GM04503 (cell line): ENCODE measurements around the gene FAXDC2.
"Not testable (repeated sequence)": the region's sequence is repeated elsewhere in the genome, so short reads cannot be mapped to it uniquely, and the experiment has no call there.

ENCODE experiments used
- DNase-seq: peaks from one replicate; pipeline ENCODE4 v3.0.0-alpha.2; 2012; ENCODE audit warnings: low read depth

The FAXDC2 gene

DNA sequence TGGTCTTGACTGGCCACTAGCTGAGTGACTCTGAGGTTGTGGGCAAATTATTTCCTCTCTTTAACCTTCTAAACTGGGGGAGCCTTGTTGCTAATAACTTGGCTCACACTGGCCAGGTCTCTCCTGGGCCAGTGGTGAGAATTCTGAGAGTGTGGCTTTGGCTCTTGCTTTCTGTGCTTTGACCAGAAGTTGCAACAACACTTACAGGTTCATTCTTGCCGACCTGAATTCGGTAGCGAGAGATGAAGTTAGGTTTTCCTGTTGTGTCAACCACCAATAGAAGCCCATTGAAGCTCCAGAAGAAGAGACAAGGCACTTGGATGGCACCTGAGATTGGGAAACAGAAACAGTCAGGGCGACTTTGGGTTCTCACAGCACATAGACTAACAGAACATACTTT is 19.8 kb downstream of the FAXDC2 start:
- no peak for DNase-seq

DNA sequence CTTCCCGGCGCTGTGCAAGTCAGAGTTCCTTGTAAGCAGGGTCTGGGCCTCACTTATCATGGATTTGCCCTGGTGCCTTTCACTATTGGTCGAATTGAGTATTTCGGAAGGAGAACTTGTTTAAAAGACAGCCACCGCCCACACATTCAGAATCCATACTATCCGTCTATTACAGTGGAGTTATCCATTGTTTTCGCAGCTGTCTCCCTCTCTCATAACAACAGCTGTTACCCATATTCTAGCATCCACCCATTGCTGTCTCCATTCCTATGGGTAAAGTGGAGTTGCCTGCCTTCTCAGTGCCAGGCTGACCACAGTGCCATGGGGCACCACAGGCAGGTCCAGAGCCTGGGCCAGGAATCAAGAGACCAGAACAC is 20.2 kb downstream of the FAXDC2 start:
- no peak for DNase-seq

DNA sequence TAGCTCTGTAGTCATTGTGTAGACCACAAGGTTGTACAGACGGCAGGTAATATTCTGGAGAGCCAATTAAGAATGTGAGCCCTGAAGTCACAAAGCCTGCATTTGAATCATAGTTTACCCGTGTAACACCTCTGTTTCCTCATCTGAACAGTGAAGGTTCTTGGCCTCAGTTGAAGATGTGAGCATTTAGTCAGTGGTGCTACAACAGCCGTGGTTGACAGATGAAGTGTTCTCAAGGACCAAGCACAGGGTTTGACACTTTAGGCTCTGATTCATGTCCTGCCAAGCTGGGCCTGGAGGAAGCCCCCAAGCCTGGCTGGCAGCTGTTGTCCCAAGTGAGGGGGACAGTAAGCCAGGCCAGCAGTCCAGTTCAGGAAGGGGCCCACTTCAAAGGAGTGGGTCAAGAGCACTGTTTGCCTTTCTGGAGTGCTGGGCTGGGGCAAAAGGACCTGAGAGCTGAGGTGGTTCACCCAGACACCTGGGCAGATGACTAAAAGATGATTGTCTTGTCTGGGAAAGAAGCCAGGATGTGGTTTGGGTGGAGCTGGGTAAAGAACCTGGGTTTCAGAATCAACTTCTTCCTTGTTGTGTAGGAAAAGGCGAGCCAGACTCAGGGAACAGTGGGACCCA is 20.7 kb downstream of the FAXDC2 start:
- DNase-seq, result no peak

GRCh38 chr5:154829181-154829588 is 21.2 kb downstream of the FAXDC2 start:
- DNase-seq, result no peak

DNA sequence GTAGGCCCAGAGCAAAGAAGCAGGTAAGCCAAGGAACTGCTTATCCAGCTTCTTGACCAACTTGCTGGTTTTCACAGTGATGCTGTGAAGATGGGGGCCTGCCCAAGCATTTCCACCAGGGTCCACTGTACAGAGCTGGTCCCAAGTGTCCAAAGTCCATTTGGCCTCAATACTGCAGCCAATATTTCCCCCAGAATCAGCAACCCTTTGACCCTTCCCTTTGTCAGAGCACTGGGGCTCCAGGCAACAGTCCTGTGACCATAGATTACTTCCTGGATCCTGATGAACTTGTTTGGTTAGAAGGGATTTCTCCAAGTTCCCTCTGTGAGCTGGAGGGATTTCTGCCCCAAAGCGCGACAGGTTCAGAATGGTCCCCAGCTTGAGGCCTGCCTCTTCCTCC is 26.3 kb downstream of the FAXDC2 start:
- no peak for DNase-seq

DNA sequence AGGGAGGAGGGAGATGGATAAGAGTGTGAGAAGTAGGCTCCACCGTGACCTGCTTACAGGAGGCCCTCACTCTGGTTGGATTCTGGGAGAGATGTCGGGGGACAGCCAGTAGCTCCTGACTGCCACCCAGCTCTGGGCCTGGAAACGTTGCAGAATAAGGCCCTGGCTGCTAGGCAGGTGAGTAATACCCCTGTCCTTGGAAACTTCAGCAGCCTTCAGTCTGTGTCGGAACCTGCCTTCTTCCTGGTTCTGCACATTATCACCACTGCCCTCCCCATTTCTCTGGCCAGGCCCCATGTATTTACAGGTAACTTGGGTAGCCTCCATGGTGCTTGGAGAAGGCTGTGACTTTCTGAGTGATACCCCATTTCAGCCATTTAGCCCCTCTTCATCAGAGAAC is 26.8 kb downstream of the FAXDC2 start:
- DNase-seq, result no peak

- not testable (repeated sequence) for DNase-seq
Measured at GRCh38 chr5:154822896-154823295, 27.5 kb downstream of the FAXDC2 start.

DNA sequence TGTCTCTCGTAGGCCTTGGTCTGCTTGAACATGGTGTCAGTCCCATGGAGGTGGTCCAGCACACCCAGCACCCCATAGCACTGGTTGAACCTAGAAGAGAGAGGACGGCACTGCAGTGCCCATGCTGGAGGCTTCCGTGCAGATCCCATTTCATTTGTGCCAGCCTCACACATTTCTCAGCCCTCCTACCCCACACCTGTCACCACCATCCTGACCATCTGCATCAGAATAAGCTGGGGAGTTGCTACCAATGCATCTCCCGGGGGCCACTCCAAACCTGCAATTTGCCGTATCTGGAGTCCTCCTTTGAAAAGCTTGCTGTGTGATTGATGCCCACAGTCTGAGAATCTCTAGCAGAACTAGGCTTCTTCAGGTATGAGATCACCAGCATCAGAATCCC is 30.0 kb downstream of the FAXDC2 start:
- no peak for DNase-seq

DNA sequence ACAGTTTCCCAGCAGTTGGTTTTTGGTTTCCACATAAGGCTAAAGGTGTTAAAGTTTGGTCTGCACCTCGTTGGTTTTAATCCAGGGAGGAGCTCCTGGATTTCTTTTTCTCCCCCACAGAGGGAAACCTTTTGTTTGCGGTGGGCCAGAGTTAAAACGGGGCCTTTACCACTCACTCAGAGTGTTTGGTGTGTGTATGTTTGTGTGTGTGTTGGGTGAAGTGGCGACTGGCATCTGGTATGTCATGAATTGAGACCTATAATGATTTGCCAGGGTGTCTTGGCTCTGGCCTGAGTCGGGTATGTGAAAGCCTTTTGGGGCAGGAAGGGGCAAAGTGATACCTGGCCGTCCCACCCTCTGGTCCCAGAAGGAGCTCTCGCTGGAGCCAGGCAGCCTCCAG is 30.9 kb downstream of the FAXDC2 start:
- no peak for DNase-seq

DNA sequence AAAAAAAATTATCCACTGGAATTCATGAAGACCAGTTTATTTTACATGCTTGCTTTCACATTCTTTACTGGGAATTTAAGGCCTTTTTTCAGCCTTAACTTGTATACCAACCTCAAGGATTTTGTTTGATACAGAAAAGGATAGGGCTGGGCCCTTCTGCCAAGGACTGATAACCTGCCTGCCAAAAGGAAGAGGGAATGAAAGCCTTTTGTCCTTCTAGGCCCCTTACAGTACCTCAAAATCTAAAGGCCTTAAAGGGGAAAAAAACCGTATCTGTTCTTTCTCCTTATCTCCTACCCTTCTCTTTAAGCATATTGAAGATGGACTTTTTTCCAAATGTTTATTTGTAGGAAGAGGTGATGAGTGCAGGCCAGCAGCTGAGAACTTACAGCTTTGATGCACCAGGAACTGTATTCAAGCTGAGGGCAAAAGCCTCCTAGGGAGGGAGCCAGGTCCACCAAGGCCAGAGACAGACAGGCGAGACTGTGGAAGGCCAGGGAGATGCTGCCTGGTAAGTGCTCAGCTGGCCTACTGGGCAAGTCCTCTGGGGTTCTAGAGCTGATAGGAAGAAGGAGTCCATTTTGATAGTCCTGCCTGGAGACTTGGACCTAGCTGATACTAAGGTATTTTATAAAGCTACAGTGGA is 31.8 kb downstream of the FAXDC2 start:
- DNase-seq, result no peak

DNA sequence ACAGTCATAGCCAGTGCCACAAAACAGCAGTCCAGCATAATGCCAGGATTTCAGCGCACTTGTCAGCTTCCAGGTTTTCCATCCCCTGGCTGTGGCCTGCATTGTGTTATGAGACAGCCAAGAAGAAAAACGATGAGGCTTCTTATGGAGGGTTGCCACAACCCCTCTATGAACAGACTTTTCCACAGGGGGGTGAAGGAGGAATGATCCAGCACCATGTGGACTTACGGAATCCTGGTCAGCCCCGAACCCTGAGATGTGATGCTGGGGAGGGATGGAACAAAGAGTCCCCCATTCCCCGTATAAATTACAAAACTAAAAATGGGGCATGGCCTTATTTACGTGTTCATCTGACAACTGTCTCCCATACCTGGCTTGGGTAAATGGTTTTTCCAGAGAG is 32.6 kb downstream of the FAXDC2 start:
- DNase-seq, result no peak

DNA sequence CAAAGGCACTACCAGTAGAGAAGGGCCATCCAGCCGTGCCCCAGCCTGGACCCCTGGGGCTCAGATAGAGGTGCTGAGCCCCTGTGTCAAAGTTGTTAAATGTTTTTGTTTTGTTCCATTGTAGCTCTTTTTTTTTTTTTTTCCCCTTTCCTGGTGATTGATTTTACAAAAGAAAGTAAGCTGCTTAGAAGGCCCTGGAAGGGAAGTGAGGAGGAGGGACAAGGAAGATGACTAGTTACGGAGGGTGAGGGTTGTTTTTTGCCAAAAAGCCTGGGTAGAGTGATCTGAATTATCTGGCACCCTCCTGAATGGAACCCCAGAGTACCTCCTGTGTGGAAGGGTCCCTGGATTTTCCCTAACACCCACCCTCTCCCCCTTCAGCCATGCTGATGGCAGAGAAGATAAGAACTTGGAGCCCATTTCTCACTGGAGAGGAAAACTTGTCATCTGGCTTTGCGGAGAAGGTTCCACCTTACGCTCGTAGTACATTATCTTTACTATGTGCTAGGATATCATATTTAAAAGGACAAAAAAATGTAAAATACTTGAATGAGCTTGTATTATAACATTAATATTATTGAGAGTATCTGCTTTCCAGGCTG is 33.4 kb downstream of the FAXDC2 start:
- no peak for DNase-seq

GRCh38 chr5:154815684-154816247 is 34.6 kb downstream of the FAXDC2 start:
- DNase-seq, result no peak

- DNase-seq, result no peak
Measured at GRCh38 chr5:154815025-154815424, 35.4 kb downstream of the FAXDC2 start.

- no peak for DNase-seq
Measured at GRCh38 chr5:154813736-154814135, 36.7 kb downstream of the FAXDC2 start.

GRCh38 chr5:154813158-154813557 is 37.2 kb downstream of the FAXDC2 start:
- no peak for DNase-seq

DNA sequence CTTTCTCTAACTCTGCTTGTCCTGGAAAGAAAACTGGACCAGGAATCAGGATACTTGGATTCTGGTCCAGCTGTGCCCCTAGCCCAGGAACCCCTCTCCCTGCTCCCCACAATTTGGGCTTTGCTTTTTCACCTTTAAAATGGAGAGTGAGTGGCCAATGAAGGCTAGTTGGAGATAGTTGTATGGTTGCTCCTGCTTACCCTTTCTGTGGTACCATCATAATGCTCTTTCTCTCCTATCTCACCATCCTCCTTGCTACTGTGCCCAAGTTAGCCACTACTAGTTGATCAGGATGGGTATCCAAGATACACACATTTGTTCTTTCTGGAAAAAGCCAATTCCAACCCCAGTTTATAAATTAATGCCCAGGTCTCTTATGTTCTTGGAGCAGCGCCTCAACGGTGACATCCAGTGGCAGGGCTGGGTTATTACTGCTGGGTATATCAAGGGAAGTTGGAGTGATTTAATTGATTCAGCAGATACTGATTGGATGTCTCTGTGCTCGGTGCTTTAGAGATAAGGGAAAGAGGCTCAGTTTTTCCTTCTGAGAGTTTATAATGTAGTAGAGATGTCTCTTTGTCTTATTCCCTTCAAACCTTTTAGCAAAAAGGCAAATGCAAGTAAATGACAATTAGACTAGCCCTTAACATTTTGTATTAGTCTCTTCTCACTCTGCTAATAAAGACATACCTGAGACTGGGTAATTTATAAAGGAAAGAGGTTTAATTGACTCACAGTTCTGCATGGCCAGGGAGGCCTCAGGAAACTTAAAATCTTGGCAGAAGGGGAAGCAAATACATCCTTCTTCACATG is 38.5 kb downstream of the FAXDC2 start:
- peak; percentile 18 for DNase-seq

DNA sequence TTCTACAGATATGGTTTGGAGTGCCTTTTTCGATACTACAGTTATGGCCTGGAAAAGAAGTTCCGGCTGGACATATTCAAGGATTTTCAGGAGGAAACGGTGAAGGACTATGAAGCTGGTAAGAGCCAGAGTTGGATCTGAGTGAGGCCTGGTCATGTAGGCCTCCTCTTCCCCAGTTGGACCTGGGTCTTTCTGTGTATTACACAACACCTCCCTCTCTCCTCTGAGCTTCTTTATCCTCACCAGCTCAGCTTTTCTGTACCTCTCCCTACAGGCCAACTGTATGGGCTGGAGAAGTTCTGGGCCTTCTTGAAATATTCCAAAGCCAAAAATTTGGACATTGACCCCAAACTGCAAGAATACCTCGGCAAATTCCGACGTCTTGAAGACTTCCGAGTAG is 39.2 kb downstream of the FAXDC2 start:
- no peak for DNase-seq

DNA sequence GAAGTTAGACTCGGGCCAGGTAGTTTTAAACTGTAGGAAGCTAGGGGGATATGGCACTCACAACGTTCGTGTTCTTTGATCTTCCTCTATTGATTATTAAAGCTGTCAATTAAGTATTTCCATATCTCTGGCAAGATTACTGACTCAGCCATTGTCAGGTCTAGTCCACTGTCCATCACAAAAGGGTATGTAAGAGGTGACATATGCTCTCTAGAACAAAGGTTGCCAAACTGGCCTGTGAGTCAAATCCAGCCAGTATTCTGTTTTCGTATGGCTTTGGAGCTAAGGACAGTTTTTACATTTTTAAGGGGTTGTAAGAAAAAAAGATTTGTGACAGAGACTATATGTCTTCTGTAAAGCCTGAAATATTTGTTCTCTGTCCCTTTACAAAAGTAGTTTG is 44.2 kb downstream of the FAXDC2 start:
- DNase-seq, result no peak

GRCh38 chr5:154802050-154802449 is 48.4 kb downstream of the FAXDC2 start:
- DNase-seq, result no peak

DNA sequence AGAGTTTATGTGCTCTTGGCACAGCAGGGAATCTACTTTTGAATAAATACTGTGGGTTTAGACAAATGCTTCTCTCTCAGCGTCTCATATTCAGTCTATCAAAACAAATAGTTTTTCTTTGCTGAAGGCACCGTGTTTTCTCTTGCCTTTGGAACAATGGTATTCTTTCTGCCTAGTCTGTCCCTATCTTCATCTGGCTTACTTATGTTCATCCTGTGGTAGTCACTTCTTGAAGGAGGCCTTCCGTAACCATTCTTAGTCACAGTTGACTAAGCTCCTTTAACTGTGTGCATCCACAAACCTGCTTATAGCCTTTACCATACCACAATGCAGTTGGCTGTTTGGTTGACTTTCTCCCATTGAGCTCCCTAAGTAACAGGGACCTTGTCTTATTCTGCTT is 49.3 kb downstream of the FAXDC2 start:
- no peak for DNase-seq

DNA sequence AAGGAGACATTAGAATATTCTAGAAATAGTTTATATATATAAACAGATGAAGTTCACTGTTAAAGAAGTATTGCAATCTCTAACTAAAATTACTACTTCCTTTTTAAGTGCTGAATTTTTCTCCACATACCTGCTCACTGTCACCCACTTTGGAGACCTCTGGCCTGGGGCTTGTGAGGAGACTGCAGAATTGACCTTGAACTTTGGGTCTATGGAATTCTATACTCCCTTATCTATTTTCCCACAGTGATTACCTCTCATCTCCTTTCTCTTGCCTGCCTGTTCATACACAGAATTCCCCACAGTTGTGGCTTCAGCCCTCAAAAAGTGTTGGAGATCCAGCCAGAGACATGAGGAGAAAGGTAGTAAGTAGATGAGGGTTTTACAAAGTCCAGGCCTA is 49.8 kb downstream of the FAXDC2 start:
- DNase-seq, result no peak

- no peak for DNase-seq
Measured at GRCh38 chr5:154797762-154798161, 52.6 kb downstream of the FAXDC2 start.
